ENCODE results near the gene PRKCZ. TPM values are rescaled to one million over a fixed set of nuclear protein-coding genes. Genes with fewer than 3 reads are reported as not detected.

The PRKCZ gene
- total RNA-seq, 1 experiment from 2014 or later, result 45.9 TPM

GRCh38 chr1:2072109-2072806 is 22.0 kb downstream of the PRKCZ start:
- no peaks in the 10 kb centered on the region for H3K27me3 Mint-ChIP-seq (ENCODE audit: insufficient read depth, unreplicated experiment)
- TF ChIP-seq CTCF (IDR thresholded peaks at IDR 0.05; ENCODE audit: insufficient read depth in 1 of 2, low read depth in 1 of 2, low read length in 1 of 2, severe bottlenecking in 1 of 2, unreplicated experiment in 1 of 2), result no peak
- Histone ChIP-seq H3K36me3 (ENCODE audit: control insufficient read depth, insufficient read depth, low read length) (peaks cover 3% of the 10 kb centered on the region; the same call in 1 of the 2 replicates), H3K4me3 (ENCODE audit: low read depth, low read length) (no peak overlapping the region), H3K27me3 (replicated peaks; ENCODE audit: control insufficient read depth, insufficient read depth, low read length) (no peaks in the 10 kb centered on the region), H3K4me1 (no peaks in the 10 kb centered on the region), H3K9me3 (no peaks in the 10 kb centered on the region)
- peaks cover 19% of the 10 kb centered on the region for H3K36me3 Mint-ChIP-seq (ENCODE audit: insufficient read depth, unreplicated experiment)
- H3K27ac Mint-ChIP-seq (ENCODE audit: unreplicated experiment), result peak overlapping the region; percentile 56
- BruUV-seq (replicated peaks), result no TSS peak
- H3K4me1 Mint-ChIP-seq (ENCODE audit: low read depth, unreplicated experiment), result no peaks in the 10 kb centered on the region
- ChIA-PET POLR2A (no interaction called here), CTCF (no interaction called here)
- DNase-seq, result peak in 1 of 2 experiments; percentile 60
- no peak overlapping the region for H3K4me3 Mint-ChIP-seq (ENCODE audit: unreplicated experiment)
- peaks cover 3% of the 10 kb centered on the region for H3K9me3 Mint-ChIP-seq (ENCODE audit: unreplicated experiment)
- intact Hi-C loops (cut with micrococcal nuclease; ENCODE audit: unreplicated experiment), result no loop called here

- Mint-ChIP-seq H3K9me3 (ENCODE audit: unreplicated experiment) (peaks cover 9% of the 10 kb centered on the region), H3K4me3 (ENCODE audit: unreplicated experiment) (no peak overlapping the region), H3K36me3 (ENCODE audit: insufficient read depth, unreplicated experiment) (peaks cover 25% of the 10 kb centered on the region), H3K27ac (ENCODE audit: unreplicated experiment) (no peak overlapping the region), H3K4me1 (ENCODE audit: low read depth, unreplicated experiment) (no peaks in the 10 kb centered on the region), H3K27me3 (ENCODE audit: insufficient read depth, unreplicated experiment) (no peaks in the 10 kb centered on the region)
- no peaks in the 10 kb centered on the region for H3K27me3 ChIP-seq (replicated peaks; ENCODE audit: control insufficient read depth, insufficient read depth, low read length)
- peaks cover 3% of the 10 kb centered on the region; the same call in 1 of the 2 replicates for H3K36me3 ChIP-seq (ENCODE audit: control insufficient read depth, insufficient read depth, low read length)
- no peak for DNase-seq
- no TSS peak for BruUV-seq (replicated peaks)
- CTCF ChIA-PET, result no interaction called here
- H3K4me1 ChIP-seq, result no peaks in the 10 kb centered on the region
- H3K9me3 ChIP-seq, result peaks cover 5% of the 10 kb centered on the region
- no peak for TF ChIP-seq CTCF (IDR thresholded peaks at IDR 0.05; ENCODE audit: insufficient read depth in 1 of 2, low read depth in 1 of 2, low read length in 1 of 2, severe bottlenecking in 1 of 2, unreplicated experiment in 1 of 2)
- POLR2A ChIA-PET, result no interaction called here
- intact Hi-C loops (cut with micrococcal nuclease; ENCODE audit: unreplicated experiment), result no loop called here
- no peak overlapping the region for H3K4me3 ChIP-seq (ENCODE audit: low read depth, low read length)
Measured at GRCh38 chr1:2072891-2073290, 22.7 kb downstream of the PRKCZ start.

- no peaks in the 10 kb centered on the region for H3K27me3 Mint-ChIP-seq (ENCODE audit: insufficient read depth, unreplicated experiment)
- no peak for DNase-seq
- CTCF ChIA-PET, result no interaction called here
- no peaks in the 10 kb centered on the region for H3K4me1 Mint-ChIP-seq (ENCODE audit: low read depth, unreplicated experiment)
- TF ChIP-seq CTCF (IDR thresholded peaks at IDR 0.05; ENCODE audit: insufficient read depth in 1 of 2, low read depth in 1 of 2, low read length in 1 of 2, severe bottlenecking in 1 of 2, unreplicated experiment in 1 of 2), result no peak
- peaks cover 16% of the 10 kb centered on the region for H3K9me3 Mint-ChIP-seq (ENCODE audit: unreplicated experiment)
- POLR2A ChIA-PET, result no interaction called here
- intact Hi-C loops (cut with micrococcal nuclease; ENCODE audit: unreplicated experiment), result no loop called here
- Histone ChIP-seq H3K9me3 (peaks cover 10% of the 10 kb centered on the region), H3K4me3 (ENCODE audit: low read depth, low read length) (no peak overlapping the region), H3K36me3 (ENCODE audit: control insufficient read depth, insufficient read depth, low read length) (peaks cover 3% of the 10 kb centered on the region; the same call in 1 of the 2 replicates), H3K4me1 (no peaks in the 10 kb centered on the region), H3K27me3 (replicated peaks; ENCODE audit: control insufficient read depth, insufficient read depth, low read length) (no peaks in the 10 kb centered on the region)
- H3K36me3 Mint-ChIP-seq (ENCODE audit: insufficient read depth, unreplicated experiment), result peaks cover 33% of the 10 kb centered on the region
- no TSS peak for BruUV-seq (replicated peaks)
- H3K27ac Mint-ChIP-seq (ENCODE audit: unreplicated experiment), result no peak overlapping the region
- no peak overlapping the region for H3K4me3 Mint-ChIP-seq (ENCODE audit: unreplicated experiment)
Measured at GRCh38 chr1:2073382-2074230, 23.4 kb downstream of the PRKCZ start.
